ENCODE results near the gene RHOB. TPM values are rescaled to one million over a fixed set of nuclear protein-coding genes. Genes with fewer than 3 reads are reported as not detected.
"Not testable (repeated sequence)": the region's sequence is repeated elsewhere in the genome, so short reads cannot be mapped to it uniquely, and the experiment has no call there.

Gene RHOB
- total and polyA plus RNA-seq, 7 donors = 111 to 669 (median 194) TPM

GRCh38 chr2:20432714-20433113 is 14.2 kb upstream of the RHOB start:
- intact Hi-C loops (cut with DNase I) = loop anchor here in 1 of 2 donors (10.0 kb wide), 1 partner anchor 532 kb away; no protein-coding TSS in a partner anchor
- ATAC-seq = peak in 3 of 4 donors; percentile 68 to 71 (median 68)
- TF ChIP-seq CTCF (IDR thresholded peaks at IDR 0.05) = no peak
- Histone ChIP-seq H3K9me3 (no peaks in the 10 kb centered on the region), H3K36me3 (ENCODE audit: insufficient read depth in 1 of 2, low read depth in 1 of 2) (no peaks in the 10 kb centered on the region), H3K27me3 (ENCODE audit: insufficient read depth in 3 of 3, low read length in 2 of 3) (no peaks in the 10 kb centered on the region), H3K4me3 (no peak overlapping the region), H3K27ac (no peak overlapping the region), H3K4me1 (peaks cover 22% of the 10 kb centered on the region)
- no peak for DNase-seq
- 66 to 79% (median 77%) methylated on average over 5 of the region's 5 CpGs for WGBS, 3 donors

GRCh38 chr2:20433249-20433648 is 13.6 kb upstream of the RHOB start:
- intact Hi-C loops (cut with DNase I) = loop anchor here in 1 of 2 donors (10.0 kb wide), 1 partner anchor 532 kb away; no protein-coding TSS in a partner anchor
- no peak for TF ChIP-seq CTCF (IDR thresholded peaks at IDR 0.05)
- no peaks in the 10 kb centered on the region for H3K36me3 ChIP-seq (ENCODE audit: insufficient read depth in 1 of 2, low read depth in 1 of 2)
- DNase-seq (no peak), ATAC-seq (no peak)
- H3K4me3 ChIP-seq = no peak overlapping the region
- H3K4me1 ChIP-seq = peaks cover 22% of the 10 kb centered on the region
- H3K9me3 ChIP-seq = no peaks in the 10 kb centered on the region
- 94 to 95% (median 94%) methylated on average over 7 of the region's 7 CpGs for WGBS, 3 donors
- H3K27ac ChIP-seq = no peak overlapping the region
- H3K27me3 ChIP-seq (ENCODE audit: insufficient read depth in 3 of 3, low read length in 2 of 3) = no peaks in the 10 kb centered on the region

- no peak overlapping the region for H3K27ac ChIP-seq
- TF ChIP-seq CTCF (IDR thresholded peaks at IDR 0.05) = no peak
- H3K36me3 ChIP-seq (ENCODE audit: insufficient read depth in 1 of 2, low read depth in 1 of 2) = no peaks in the 10 kb centered on the region
- ATAC-seq (no peak), DNase-seq (no peak)
- no peak overlapping the region for H3K4me3 ChIP-seq
- H3K27me3 ChIP-seq (ENCODE audit: insufficient read depth in 3 of 3, low read length in 2 of 3) = no peaks in the 10 kb centered on the region
- H3K9me3 ChIP-seq = no peaks in the 10 kb centered on the region
- intact Hi-C loops (cut with DNase I) = loop anchor here in 1 of 2 donors (10.0 kb wide), 1 partner anchor 531 kb away; no protein-coding TSS in a partner anchor
- peaks cover 26% of the 10 kb centered on the region for H3K4me1 ChIP-seq
- 86 to 98% (median 96%) methylated on average over 4 of the region's 4 CpGs for WGBS, 3 donors
These were observed 12.8 kb upstream of the RHOB start for GRCh38 chr2:20433946-20434553.

- H3K36me3 ChIP-seq (ENCODE audit: insufficient read depth in 1 of 2, low read depth in 1 of 2) = no peaks in the 10 kb centered on the region
- H3K4me3 ChIP-seq = no peak overlapping the region
- WGBS, 3 donors = 91 to 94% (median 94%) methylated on average over 8 of the region's 8 CpGs
- H3K4me1 ChIP-seq = peaks cover 21% of the 10 kb centered on the region
- ATAC-seq = no peak
- H3K27me3 ChIP-seq (ENCODE audit: insufficient read depth in 3 of 3, low read length in 2 of 3) = no peaks in the 10 kb centered on the region
- DNase-seq = no peak
- H3K27ac ChIP-seq = no peak overlapping the region
- H3K9me3 ChIP-seq = no peaks in the 10 kb centered on the region
- intact Hi-C loops (cut with DNase I) = loop anchor here in 1 of 2 donors (5.0 to 10.0 kb wide), 2 partner anchors 57 to 530 kb away; no protein-coding TSS in a partner anchor
- TF ChIP-seq CTCF (IDR thresholded peaks at IDR 0.05) = no peak
These were observed 12.1 kb upstream of the RHOB start for GRCh38 chr2:20434588-20435294.

GRCh38 chr2:20435456-20435855 is 11.4 kb upstream of the RHOB start:
- not testable (repeated sequence) for H3K4me3 ChIP-seq; ATAC-seq; H3K9me3 ChIP-seq; H3K36me3 ChIP-seq (ENCODE audit: insufficient read depth in 1 of 2, low read depth in 1 of 2); H3K27ac ChIP-seq; DNase-seq; H3K27me3 ChIP-seq (ENCODE audit: insufficient read depth in 3 of 3, low read length in 2 of 3)
- H3K4me1 ChIP-seq = peaks cover 14% of the 10 kb centered on the region
- WGBS, 3 donors = 72 to 85% (median 73%) methylated on average over 9 of the region's 9 CpGs
- intact Hi-C loops (cut with DNase I) = loop anchor here in 1 of 2 donors (5.0 to 10.0 kb wide), 2 partner anchors 58 to 529 kb away; no protein-coding TSS in a partner anchor

Data from psoas muscle (tissue), 8 donors.